HEK293 (cell line): Measurements from ENCODE around the gene SET.

Source experiments
- ZNF10 ChIP-seq: fragments of 450-650 bp; formaldehyde crosslinking; IDR thresholded peaks from 2 replicates; pipeline ENCODE4 v1.5.1; 2017; ENCODE audit warnings: missing biosample characterization, missing genetic modification characterization
- ZNF335 ChIP-seq: fragments of 450-650 bp; formaldehyde crosslinking; conservative IDR thresholded peaks from 2 replicates; pipeline ENCODE4 v1.5.1; 2016; ENCODE audit warnings: missing biosample characterization, missing genetic modification characterization
- ZNF629 ChIP-seq: fragments of 450-650 bp; formaldehyde crosslinking; IDR thresholded peaks from 2 replicates; pipeline ENCODE4 v1.5.1; 2017; ENCODE audit warnings: missing biosample characterization, missing genetic modification characterization
- TF ChIP-seq, protein P1 (sequence below): fragments of 450-650 bp; formaldehyde crosslinking; conservative IDR thresholded peaks from 2 replicates; pipeline ENCODE4 v1.5.1; 2016; ENCODE audit warnings: low read depth, missing biosample characterization, missing genetic modification characterization

GRCh38 chr9:128743421-128743820 is 54.4 kb downstream of the SET start:
- no peak for TF ChIP-seq ZNF335 (tag by site-specific recombination)
- TF ChIP-seq, protein P1, sequence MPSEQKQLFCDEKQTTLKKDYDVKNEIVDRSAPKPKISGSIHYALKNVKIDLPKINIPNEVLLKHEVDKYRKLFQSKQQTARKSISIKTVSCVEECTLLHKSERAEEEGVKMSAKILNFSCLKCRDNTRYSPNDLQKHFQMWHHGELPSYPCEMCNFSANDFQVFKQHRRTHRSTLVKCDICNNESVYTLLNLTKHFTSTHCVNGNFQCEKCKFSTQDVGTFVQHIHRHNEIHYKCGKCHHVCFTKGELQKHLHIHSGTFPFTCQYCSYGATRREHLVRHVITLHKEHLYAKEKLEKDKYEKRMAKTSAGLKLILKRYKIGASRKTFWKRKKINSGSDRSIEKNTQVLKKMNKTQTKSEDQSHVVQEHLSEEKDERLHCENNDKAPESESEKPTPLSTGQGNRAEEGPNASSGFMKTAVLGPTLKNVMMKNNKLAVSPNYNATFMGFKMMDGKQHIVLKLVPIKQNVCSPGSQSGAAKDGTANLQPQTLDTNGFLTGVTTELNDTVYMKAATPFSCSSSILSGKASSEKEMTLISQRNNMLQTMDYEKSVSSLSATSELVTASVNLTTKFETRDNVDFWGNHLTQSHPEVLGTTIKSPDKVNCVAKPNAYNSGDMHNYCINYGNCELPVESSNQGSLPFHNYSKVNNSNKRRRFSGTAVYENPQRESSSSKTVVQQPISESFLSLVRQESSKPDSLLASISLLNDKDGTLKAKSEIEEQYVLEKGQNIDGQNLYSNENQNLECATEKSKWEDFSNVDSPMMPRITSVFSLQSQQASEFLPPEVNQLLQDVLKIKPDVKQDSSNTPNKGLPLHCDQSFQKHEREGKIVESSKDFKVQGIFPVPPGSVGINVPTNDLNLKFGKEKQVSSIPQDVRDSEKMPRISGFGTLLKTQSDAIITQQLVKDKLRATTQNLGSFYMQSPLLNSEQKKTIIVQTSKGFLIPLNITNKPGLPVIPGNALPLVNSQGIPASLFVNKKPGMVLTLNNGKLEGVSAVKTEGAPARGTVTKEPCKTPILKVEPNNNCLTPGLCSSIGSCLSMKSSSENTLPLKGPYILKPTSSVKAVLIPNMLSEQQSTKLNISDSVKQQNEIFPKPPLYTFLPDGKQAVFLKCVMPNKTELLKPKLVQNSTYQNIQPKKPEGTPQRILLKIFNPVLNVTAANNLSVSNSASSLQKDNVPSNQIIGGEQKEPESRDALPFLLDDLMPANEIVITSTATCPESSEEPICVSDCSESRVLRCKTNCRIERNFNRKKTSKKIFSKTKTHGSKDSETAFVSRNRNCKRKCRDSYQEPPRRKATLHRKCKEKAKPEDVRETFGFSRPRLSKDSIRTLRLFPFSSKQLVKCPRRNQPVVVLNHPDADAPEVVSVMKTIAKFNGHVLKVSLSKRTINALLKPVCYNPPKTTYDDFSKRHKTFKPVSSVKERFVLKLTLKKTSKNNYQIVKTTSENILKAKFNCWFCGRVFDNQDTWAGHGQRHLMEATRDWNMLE (tag by site-specific recombination): no peak
- TF ChIP-seq ZNF10 (tag by site-specific recombination): no peak
- no peak for TF ChIP-seq ZNF629
